ENCODE data around the gene NID2.

NID2 gene

DNA sequence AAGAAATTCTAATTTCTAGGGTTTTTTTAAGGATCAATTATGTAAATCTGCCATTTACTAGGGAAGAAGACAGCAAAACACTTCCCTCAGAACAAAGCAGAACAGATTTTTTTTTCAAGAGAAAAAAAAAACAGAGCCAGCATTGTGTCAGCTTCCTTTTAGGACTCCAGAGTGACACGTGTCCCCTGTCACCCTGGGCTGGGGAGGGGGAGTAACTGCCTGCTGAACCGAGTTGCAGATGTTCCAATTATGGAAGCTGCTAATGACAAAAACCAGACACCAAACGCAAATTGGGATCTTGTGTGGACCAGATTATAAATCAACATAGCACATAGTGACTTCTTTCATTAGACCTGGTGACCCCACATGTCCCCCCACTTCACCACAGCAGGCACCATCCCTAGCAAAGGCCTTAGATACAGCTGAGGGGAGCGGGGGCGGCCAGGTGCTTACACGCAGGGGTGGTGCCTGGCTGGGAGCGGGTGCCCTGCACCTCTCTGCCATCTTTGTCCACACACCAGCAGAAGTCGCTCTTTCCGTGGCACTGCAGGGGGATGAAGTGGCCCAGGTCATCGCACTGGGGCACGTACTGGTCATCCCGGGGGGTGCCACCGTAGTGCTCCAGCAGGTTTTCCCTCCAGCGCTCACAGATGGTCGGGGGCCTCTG, 54.1 kb downstream of the NID2 start:
- Histone ChIP-seq H3K9me3 (ENCODE audit: severe bottlenecking) (no peaks in the 10 kb centered on the region), H3K27ac (no peak overlapping the region), H3K27me3 (ENCODE audit: insufficient read depth, low read depth, severe bottlenecking) (no peaks in the 10 kb centered on the region), H3K4me3 (ENCODE audit: low read depth, low read length) (no peak overlapping the region), H3K36me3 (peaks cover 19% of the 10 kb centered on the region)
- no peak for TF ChIP-seq CTCF (IDR thresholded peaks at IDR 0.05; ENCODE audit: low read depth, low read length)
- DNase-seq, result no peak

GRCh38 chr14:52013984-52014600, 54.8 kb downstream of the NID2 start:
- peaks cover 25% of the 10 kb centered on the region for H3K36me3 ChIP-seq
- no peaks in the 10 kb centered on the region for H3K27me3 ChIP-seq (ENCODE audit: insufficient read depth, low read depth, severe bottlenecking)
- DNase-seq, result peak; percentile 57
- H3K27ac ChIP-seq, result no peak overlapping the region
- peak; percentile 67 for TF ChIP-seq CTCF (IDR thresholded peaks at IDR 0.05; ENCODE audit: low read depth, low read length)
- H3K4me3 ChIP-seq (ENCODE audit: low read depth, low read length), result no peak overlapping the region
- H3K9me3 ChIP-seq (ENCODE audit: severe bottlenecking), result no peaks in the 10 kb centered on the region

GRCh38 chr14:52012635-52013034, 56.2 kb downstream of the NID2 start:
- H3K27me3 ChIP-seq (ENCODE audit: insufficient read depth, low read depth, severe bottlenecking), result no peaks in the 10 kb centered on the region
- no peak overlapping the region for H3K4me3 ChIP-seq (ENCODE audit: low read depth, low read length)
- no peaks in the 10 kb centered on the region for H3K9me3 ChIP-seq (ENCODE audit: severe bottlenecking)
- H3K27ac ChIP-seq, result no peak overlapping the region
- peaks cover 38% of the 10 kb centered on the region for H3K36me3 ChIP-seq
- no peak for DNase-seq
- no peak for TF ChIP-seq CTCF (IDR thresholded peaks at IDR 0.05; ENCODE audit: low read depth, low read length)

- H3K9me3 ChIP-seq (ENCODE audit: severe bottlenecking), result no peaks in the 10 kb centered on the region
- no peaks in the 10 kb centered on the region for H3K27me3 ChIP-seq (ENCODE audit: insufficient read depth, low read depth, severe bottlenecking)
- no peak for TF ChIP-seq CTCF (IDR thresholded peaks at IDR 0.05; ENCODE audit: low read depth, low read length)
- H3K27ac ChIP-seq, result no peak overlapping the region
- no peak overlapping the region for H3K4me3 ChIP-seq (ENCODE audit: low read depth, low read length)
- DNase-seq, result no peak
- peaks cover 50% of the 10 kb centered on the region for H3K36me3 ChIP-seq
Measured at GRCh38 chr14:52011523-52011922, 57.3 kb downstream of the NID2 start.

- H3K27me3 ChIP-seq (ENCODE audit: insufficient read depth, low read depth, severe bottlenecking), result no peaks in the 10 kb centered on the region
- no peak overlapping the region for H3K27ac ChIP-seq
- no peak for TF ChIP-seq CTCF (IDR thresholded peaks at IDR 0.05; ENCODE audit: low read depth, low read length)
- DNase-seq, result no peak
- H3K36me3 ChIP-seq, result peaks cover 62% of the 10 kb centered on the region
- no peak overlapping the region for H3K4me3 ChIP-seq (ENCODE audit: low read depth, low read length)
- no peaks in the 10 kb centered on the region for H3K9me3 ChIP-seq (ENCODE audit: severe bottlenecking)
Measured at GRCh38 chr14:52010173-52010693, 58.6 kb downstream of the NID2 start.

All from WERI-Rb-1 (cell line).